GM12864 (cell line): ENCODE results near the gene ARL6IP6.
"Not testable (repeated sequence)": the region's sequence is repeated elsewhere in the genome, so short reads cannot be mapped to it uniquely, and the experiment has no call there.

ENCODE experiments used
- DNase-seq: peaks from one replicate; pipeline ENCODE4 v3.0.0-alpha.2; 2011; ENCODE audit warnings: low read depth
- H3K4me3 ChIP-seq: 2 replicates; pipeline ENCODE4 v1.5.1; 2011; ENCODE audit warnings: mild to moderate bottlenecking, low read depth, low read length, control low read depth
- CTCF ChIP-seq: IDR thresholded peaks from 2 replicates; pipeline ENCODE4 v1.5.1; 2011; ENCODE audit warnings: low read depth, mild to moderate bottlenecking, moderate library complexity, low read length, control low read depth, inconsistent platforms; ENCODE audit errors: missing control alignments

The ARL6IP6 gene

GRCh38 chr2:152720794-152721193, 2.4 kb downstream of the ARL6IP6 start:
- DNase-seq = no peak
- no peak for TF ChIP-seq CTCF
- H3K4me3 ChIP-seq = no peak overlapping the region

GRCh38 chr2:152722639-152723038, 4.2 kb downstream of the ARL6IP6 start:
- DNase-seq, H3K4me3 ChIP-seq: not testable (repeated sequence)

DNA sequence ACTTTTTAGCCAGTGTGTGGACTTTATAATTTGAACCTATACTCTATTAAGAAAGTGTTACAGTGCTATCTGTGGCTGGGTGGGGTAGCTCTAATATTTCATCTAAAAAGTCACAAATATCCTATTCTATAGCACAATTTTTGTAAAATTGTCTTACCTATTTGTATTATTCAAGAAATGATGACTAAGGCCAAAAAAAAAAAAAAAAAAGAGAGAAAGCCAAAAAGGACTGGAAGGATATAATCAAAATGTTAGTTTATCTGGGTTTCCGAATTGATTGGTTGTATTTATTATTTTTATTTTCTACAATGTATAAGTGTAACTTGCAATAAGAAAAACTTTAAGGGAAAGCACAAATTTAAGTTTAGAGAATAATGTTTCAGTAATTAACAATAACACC, 5.5 kb downstream of the ARL6IP6 start:
- DNase-seq = no peak
- no peak for TF ChIP-seq CTCF
- no peak overlapping the region for H3K4me3 ChIP-seq

- TF ChIP-seq CTCF = no peak
- no peak for DNase-seq
- no peak overlapping the region for H3K4me3 ChIP-seq
Observed at GRCh38 chr2:152729844-152730243, 11.4 kb downstream of the ARL6IP6 start.

DNA sequence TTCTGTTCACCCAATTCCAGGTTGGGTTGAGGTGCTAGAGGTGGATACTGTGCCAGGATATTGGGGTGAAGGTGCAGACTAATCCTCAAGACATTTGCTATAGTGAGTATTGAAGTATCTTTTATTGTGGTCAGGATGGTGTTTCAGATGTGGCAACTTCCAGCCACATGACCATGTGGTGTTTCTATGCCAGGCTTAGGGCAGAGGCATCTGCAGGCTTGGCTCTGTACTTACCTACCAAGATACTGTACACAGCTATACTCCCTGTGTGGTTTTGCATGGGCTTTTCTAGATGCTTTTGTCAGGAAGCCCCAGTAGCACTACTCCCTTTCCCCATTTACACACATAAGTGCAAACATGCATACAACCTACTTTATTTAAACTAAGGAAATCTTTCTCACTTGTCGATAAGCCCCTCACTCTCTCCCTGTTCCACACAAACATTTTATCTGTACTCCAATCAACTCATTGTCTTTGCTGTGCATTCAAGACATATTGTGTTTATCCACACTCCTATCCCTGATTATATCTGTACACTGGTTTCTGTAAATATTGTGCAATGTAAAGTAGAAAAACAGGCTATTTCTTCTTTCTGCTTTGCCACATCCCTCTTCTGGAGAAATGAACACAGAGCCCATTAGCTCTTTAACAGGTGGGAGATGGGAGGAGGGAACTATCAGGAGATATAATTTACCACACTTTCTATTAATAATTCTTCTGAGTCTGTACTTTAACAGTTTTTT, 12.3 kb downstream of the ARL6IP6 start:
- TF ChIP-seq CTCF = no peak
- H3K4me3 ChIP-seq = no peak overlapping the region
- no peak for DNase-seq

DNA sequence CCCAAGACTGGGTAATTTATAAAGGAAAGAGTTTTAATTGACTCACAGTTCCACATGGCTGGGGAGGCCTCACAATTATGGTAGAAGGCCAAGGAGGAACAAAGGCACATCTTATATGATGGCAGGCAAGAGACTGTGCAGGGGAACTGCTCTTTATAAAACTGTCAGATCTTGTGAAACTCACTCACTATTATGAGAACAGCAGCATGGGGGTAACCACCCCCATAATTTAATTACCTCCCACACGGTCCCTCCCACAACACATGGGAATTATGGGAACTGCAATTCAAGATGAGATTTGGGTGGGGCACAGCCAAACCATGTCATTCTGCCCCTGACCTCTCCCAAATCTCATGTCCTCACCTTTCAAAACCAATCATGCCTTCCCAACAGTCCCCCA, 19.1 kb downstream of the ARL6IP6 start:
- DNase-seq, H3K4me3 ChIP-seq: not testable (repeated sequence)

DNA sequence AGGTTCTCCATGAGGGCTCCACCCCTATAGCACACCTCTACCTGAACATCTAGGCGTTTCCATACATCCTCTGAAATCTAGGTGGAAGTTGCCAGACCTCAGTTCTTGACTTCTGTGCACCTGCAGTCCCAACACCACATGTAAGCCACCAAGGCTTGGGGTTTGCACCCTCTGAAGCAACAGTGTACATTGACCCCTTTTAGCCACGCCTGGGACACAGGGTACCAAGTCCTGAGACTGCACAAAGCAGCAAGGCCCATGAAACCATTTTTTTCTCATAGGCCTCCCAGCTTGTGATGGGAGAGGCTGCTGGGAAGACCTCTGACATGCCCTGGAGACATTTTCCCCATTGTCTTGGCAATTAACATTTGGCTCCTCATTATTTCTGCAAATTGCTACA, 20.0 kb downstream of the ARL6IP6 start:
- TF ChIP-seq CTCF = no peak
- DNase-seq = no peak
- H3K4me3 ChIP-seq = no peak overlapping the region

DNA sequence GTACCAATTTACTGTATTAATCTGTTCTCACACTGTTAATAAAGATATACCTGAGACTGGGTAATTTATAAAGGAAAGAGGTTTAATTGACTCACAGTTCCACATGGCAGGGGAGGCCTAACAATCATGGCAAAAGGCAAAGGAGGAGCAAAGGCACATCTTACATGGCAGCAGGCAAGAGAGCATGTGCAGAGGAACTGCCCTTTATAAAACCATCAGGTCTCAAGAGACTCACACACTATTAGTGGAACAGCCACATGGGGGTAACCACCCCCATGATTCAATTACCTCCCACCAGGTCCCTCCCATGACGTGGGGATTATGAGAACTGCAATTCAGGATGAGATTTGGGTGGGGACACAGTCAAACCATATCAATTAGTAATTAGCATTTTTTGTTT, 21.3 kb downstream of the ARL6IP6 start:
- DNase-seq, H3K4me3 ChIP-seq: not testable (repeated sequence)
